Stimulated activated CD8-positive, alpha-beta memory T cell treated with anti-CD3 and anti-CD28 coated beads, Interleukin-2, amount 100 ng/mL, for 1 hour (primary cell): Measurements from ENCODE around the gene GPR87.

Source experiments
- DNase-seq, 2 donors: peaks; one replicate each; pipeline ENCODE4 v3.0.0-alpha.2; 2020; ENCODE audit warnings: low read depth in 2 of 2

The GPR87 gene

GRCh38 chr3:151316267-151316991 lies at the start of gene GPR87:
Gene GPR87, minus strand, starts transcription at chr3:151316820. Its CDS starts 16,720 bp downstream, at chr3:151300100.
- no peak for DNase-seq

GRCh38 chr3:151362751-151363174 lies 46.1 kb upstream of the GPR87 start:
- no peak for DNase-seq

- no peak for DNase-seq
These were observed 40.8 kb upstream of the GPR87 start for GRCh38 chr3:151357463-151357850.

GRCh38 chr3:151356794-151357462 lies 40.3 kb upstream of the GPR87 start:
- DNase-seq = no peak

- DNase-seq = no peak
These were observed 35.0 kb upstream of the GPR87 start for GRCh38 chr3:151351648-151352047.

- no peak for DNase-seq
These were observed 34.6 kb upstream of the GPR87 start for GRCh38 chr3:151351219-151351618.

GRCh38 chr3:151350656-151351055 lies 34.0 kb upstream of the GPR87 start:
- no peak for DNase-seq

- DNase-seq = no peak
These were observed 30.8 kb upstream of the GPR87 start for GRCh38 chr3:151347432-151347831.

GRCh38 chr3:151346292-151346691 lies 29.7 kb upstream of the GPR87 start:
- no peak for DNase-seq

- no peak for DNase-seq
These were observed 29.2 kb upstream of the GPR87 start for GRCh38 chr3:151345859-151346258.

- no peak for DNase-seq
These were observed 15.1 kb upstream of the GPR87 start for GRCh38 chr3:151331696-151332095.

GRCh38 chr3:151330899-151331298 lies 14.3 kb upstream of the GPR87 start:
- no peak for DNase-seq

- no peak for DNase-seq
These were observed 13.8 kb upstream of the GPR87 start for GRCh38 chr3:151330379-151330778.

- DNase-seq = no peak
These were observed 12.7 kb upstream of the GPR87 start, which contains the start of gene P2RY13 for GRCh38 chr3:151329363-151329762. Gene P2RY13, minus strand, starts transcription at chr3:151329549. Its CDS starts 21 bp downstream, at chr3:151329528.

GRCh38 chr3:151328298-151328995 lies 11.8 kb upstream of the GPR87 start:
- DNase-seq = peak in 1 of 2 donors; percentile 3

- no peak for DNase-seq
These were observed 11.1 kb upstream of the GPR87 start for GRCh38 chr3:151327571-151328198.

GRCh38 chr3:151322511-151322910 lies 5.9 kb upstream of the GPR87 start:
- no peak for DNase-seq

- DNase-seq = no peak
These were observed 4.9 kb upstream of the GPR87 start for GRCh38 chr3:151321526-151321925.

GRCh38 chr3:151320131-151320530 lies 3.5 kb upstream of the GPR87 start:
- no peak for DNase-seq

GRCh38 chr3:151319628-151320027 lies 3.0 kb upstream of the GPR87 start:
- DNase-seq = no peak

- no peak for DNase-seq
These were observed 2.4 kb upstream of the GPR87 start for GRCh38 chr3:151318991-151319390.

GRCh38 chr3:151318313-151318712 lies 1.7 kb upstream of the GPR87 start:
- DNase-seq = no peak
